Measurements from ENCODE around the gene ARRDC2.

DNA sequence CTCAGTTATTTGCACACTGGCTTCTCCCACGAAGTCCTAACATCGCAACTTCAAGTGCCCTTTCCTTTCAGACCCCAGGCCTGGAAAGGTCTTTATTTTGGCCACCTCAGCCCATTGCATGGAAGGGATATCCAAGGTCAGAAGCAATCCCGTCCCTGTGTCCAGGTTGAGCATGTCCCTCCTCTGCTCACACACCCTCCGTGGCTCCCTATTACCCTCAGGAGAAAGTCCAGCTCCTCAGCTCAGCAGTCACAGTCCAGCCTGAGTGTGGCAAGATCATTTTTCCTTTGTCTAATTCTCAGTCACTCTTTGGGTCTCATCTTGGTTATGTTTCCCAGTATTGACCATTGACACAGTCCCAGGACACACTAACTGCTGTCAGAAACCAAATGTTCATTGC lies 19.2 kb downstream of the ARRDC2 start:
- TF ChIP-seq, protein P1, sequence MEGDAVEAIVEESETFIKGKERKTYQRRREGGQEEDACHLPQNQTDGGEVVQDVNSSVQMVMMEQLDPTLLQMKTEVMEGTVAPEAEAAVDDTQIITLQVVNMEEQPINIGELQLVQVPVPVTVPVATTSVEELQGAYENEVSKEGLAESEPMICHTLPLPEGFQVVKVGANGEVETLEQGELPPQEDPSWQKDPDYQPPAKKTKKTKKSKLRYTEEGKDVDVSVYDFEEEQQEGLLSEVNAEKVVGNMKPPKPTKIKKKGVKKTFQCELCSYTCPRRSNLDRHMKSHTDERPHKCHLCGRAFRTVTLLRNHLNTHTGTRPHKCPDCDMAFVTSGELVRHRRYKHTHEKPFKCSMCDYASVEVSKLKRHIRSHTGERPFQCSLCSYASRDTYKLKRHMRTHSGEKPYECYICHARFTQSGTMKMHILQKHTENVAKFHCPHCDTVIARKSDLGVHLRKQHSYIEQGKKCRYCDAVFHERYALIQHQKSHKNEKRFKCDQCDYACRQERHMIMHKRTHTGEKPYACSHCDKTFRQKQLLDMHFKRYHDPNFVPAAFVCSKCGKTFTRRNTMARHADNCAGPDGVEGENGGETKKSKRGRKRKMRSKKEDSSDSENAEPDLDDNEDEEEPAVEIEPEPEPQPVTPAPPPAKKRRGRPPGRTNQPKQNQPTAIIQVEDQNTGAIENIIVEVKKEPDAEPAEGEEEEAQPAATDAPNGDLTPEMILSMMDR (IDR thresholded peaks at IDR 0.05; ENCODE audit: low read depth, low read length, missing input control): no peak
- no peak for TF ChIP-seq GABPA (IDR thresholded peaks at IDR 0.05 in 1 of 2, conservative IDR thresholded peaks at IDR 0.05 in 1 of 2)
